T-helper 2 cell treated with Interferon-gamma antibody and Interleukin-4, amounts not matched to agents 5 μg/mL and 100 μg/mL, for 36 hours (primary cell): ENCODE data around the gene NTNG1.

ENCODE experiments used
- DNase-seq: peaks from one replicate; pipeline ENCODE4 v3.0.0; 2021; ENCODE audit warnings: low spot score
- H3K27ac Mint-ChIP-seq: one replicate; pipeline ENCODE4 v1.8.0; 2021; ENCODE audit warnings: mild to moderate bottlenecking, mixed read lengths
- H3K27me3 Mint-ChIP-seq: one replicate; pipeline ENCODE4 v1.8.0; 2021; ENCODE audit warnings: low read depth, mixed read lengths
- H3K36me3 Mint-ChIP-seq: one replicate; pipeline ENCODE4 v1.8.0; 2021; ENCODE audit warnings: low read depth, mixed read lengths
- H3K4me1 Mint-ChIP-seq: one replicate; pipeline ENCODE4 v1.8.0; 2021; ENCODE audit warnings: low read depth, mixed read lengths
- H3K4me3 Mint-ChIP-seq: one replicate; pipeline ENCODE4 v1.8.0; 2022; ENCODE audit warnings: mild to moderate bottlenecking, moderate library complexity, mixed read lengths
- H3K9me3 Mint-ChIP-seq: one replicate; pipeline ENCODE4 v1.8.0; 2021; ENCODE audit warnings: mixed read lengths

The NTNG1 gene

DNA sequence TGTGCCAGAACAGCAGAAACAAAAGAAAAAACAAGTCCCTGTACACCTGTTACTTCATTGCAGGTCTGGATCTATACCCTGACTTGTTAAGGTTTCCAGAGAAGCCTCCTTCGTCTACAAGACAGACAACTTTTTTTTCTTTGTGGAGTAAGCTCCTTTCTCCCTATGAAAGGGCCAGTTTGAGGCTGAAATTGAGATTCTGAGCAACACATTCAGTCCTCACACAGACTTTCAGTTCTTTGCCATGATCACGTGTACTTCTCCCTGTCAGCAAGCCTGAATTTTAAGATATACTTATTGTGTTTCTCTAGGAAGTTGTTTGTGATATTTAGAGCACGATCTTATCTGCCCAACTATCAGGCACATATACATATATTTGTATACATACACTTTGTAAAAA lies 374.0 kb downstream of the NTNG1 start:
- no peak for DNase-seq
- Mint-ChIP-seq H3K27ac (no peak overlapping the region), H3K4me1 (no peaks in the 10 kb centered on the region), H3K27me3 (no peaks in the 10 kb centered on the region), H3K4me3 (no peak overlapping the region), H3K36me3 (no peaks in the 10 kb centered on the region), H3K9me3 (peaks cover 3% of the 10 kb centered on the region)

- H3K4me3 Mint-ChIP-seq: no peak overlapping the region
- H3K9me3 Mint-ChIP-seq: no peaks in the 10 kb centered on the region
- no peaks in the 10 kb centered on the region for H3K36me3 Mint-ChIP-seq
- no peaks in the 10 kb centered on the region for H3K27me3 Mint-ChIP-seq
- no peak overlapping the region for H3K27ac Mint-ChIP-seq
- no peak for DNase-seq
- no peaks in the 10 kb centered on the region for H3K4me1 Mint-ChIP-seq
These were observed 374.9 kb downstream of the NTNG1 start for GRCh38 chr1:107515702-107516101.

DNA sequence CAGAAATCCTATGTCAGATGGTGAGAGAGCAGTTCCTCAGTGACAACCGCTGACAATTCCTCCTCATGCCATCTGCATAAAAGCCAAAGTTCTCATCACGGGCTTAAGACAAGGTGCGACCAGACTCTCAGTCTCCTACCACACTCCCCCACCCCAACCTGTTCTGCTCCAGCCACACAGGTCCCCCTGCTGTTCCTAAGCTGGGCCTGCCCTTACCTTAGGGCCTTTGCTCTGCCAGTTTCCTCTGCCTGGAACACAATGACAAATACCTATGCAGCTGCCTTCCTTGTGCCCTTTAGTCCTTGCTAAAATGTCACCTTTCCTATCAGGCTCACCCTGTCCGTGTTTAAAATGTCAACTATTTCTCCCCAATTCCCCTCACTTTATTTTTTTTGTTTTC lies 382.2 kb downstream of the NTNG1 start:
- Mint-ChIP-seq H3K27me3 (no peaks in the 10 kb centered on the region), H3K4me3 (no peak overlapping the region), H3K4me1 (no peaks in the 10 kb centered on the region), H3K9me3 (no peaks in the 10 kb centered on the region), H3K36me3 (no peaks in the 10 kb centered on the region), H3K27ac (no peak overlapping the region)
- no peak for DNase-seq

DNA sequence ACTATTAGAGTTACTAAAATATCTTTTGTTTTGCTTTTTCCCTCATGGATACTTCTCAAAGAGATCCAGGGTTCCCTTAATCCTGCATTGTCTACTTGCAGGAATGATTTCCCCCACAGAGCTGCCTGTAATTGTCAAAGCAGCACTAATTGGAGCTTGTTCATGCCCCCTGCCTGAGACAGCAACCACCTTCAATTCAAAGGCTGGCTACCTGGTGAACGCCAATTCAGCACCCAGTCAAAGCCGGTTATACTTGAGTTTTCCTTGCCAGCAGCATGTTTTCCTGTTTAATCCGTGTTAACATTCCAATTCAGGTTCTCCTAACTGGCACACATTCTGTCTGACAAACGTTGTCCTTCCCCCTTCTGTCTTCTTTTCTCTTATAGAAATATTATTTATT lies 382.9 kb downstream of the NTNG1 start:
- DNase-seq: no peak
- Mint-ChIP-seq H3K27me3 (peaks cover 2% of the 10 kb centered on the region), H3K27ac (no peak overlapping the region), H3K36me3 (no peaks in the 10 kb centered on the region), H3K4me3 (no peak overlapping the region), H3K4me1 (no peaks in the 10 kb centered on the region), H3K9me3 (no peaks in the 10 kb centered on the region)

GRCh38 chr1:107524301-107524700 lies 383.5 kb downstream of the NTNG1 start:
- H3K4me3 Mint-ChIP-seq: no peak overlapping the region
- H3K27ac Mint-ChIP-seq: no peak overlapping the region
- no peak for DNase-seq
- H3K9me3 Mint-ChIP-seq: no peaks in the 10 kb centered on the region
- H3K36me3 Mint-ChIP-seq: no peaks in the 10 kb centered on the region
- no peaks in the 10 kb centered on the region for H3K4me1 Mint-ChIP-seq
- H3K27me3 Mint-ChIP-seq: peaks cover 2% of the 10 kb centered on the region

DNA sequence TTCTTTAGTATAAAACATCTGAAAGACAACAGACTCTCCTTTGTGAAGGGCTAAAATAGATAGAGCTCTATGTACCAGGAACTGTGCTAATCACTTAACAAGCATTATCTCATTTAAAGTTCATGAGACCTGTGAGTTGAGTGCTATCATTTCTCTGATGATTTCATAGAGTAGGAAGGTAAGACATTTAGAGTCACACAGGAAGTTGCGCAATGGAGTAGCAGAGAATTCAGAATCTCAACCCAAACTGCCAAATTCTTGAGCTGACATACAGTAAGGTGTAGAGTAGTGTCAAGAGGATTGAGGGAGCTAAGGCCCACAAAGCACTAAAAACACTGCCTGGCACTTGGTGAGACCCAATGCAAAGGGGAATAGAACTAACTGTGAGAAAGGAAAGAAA lies 384.3 kb downstream of the NTNG1 start:
- H3K27ac Mint-ChIP-seq: no peak overlapping the region

DNA sequence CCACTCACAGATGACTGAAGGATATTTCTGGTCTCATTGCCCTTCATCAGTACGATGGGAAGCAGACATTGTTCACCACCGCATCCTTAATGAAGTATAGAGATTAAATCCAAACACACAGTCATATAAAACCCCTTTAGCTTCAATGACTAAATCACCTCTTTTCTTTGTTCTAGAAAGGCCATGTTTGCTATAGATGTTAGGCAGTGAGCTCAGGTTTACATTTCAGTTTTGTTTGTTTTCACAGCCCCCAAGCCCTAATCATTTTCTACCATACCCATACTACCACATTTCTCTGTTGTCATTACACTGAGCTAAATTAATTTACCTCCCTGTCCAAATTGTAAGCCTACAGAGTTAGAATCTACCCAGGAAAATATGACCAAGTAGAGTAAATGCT lies 385.1 kb downstream of the NTNG1 start:
- Mint-ChIP-seq H3K27ac (no peak overlapping the region), H3K9me3 (no peaks in the 10 kb centered on the region), H3K27me3 (peaks cover 2% of the 10 kb centered on the region), H3K36me3 (no peaks in the 10 kb centered on the region), H3K4me1 (no peaks in the 10 kb centered on the region), H3K4me3 (no peak overlapping the region)
- no peak for DNase-seq

More for the DNA sequence above, 384.3 kb downstream of the NTNG1 start:
- Mint-ChIP-seq H3K36me3 (no peaks in the 10 kb centered on the region), H3K4me3 (no peak overlapping the region), H3K4me1 (no peaks in the 10 kb centered on the region), H3K9me3 (no peaks in the 10 kb centered on the region), H3K27me3 (peaks cover 2% of the 10 kb centered on the region)
- DNase-seq: no peak

GRCh38 chr1:107526524-107527198 lies 385.8 kb downstream of the NTNG1 start:
- Mint-ChIP-seq H3K36me3 (no peaks in the 10 kb centered on the region), H3K27ac (no peak overlapping the region), H3K4me1 (no peaks in the 10 kb centered on the region), H3K4me3 (no peak overlapping the region), H3K27me3 (peaks cover 2% of the 10 kb centered on the region), H3K9me3 (no peaks in the 10 kb centered on the region)
- no peak for DNase-seq

DNA sequence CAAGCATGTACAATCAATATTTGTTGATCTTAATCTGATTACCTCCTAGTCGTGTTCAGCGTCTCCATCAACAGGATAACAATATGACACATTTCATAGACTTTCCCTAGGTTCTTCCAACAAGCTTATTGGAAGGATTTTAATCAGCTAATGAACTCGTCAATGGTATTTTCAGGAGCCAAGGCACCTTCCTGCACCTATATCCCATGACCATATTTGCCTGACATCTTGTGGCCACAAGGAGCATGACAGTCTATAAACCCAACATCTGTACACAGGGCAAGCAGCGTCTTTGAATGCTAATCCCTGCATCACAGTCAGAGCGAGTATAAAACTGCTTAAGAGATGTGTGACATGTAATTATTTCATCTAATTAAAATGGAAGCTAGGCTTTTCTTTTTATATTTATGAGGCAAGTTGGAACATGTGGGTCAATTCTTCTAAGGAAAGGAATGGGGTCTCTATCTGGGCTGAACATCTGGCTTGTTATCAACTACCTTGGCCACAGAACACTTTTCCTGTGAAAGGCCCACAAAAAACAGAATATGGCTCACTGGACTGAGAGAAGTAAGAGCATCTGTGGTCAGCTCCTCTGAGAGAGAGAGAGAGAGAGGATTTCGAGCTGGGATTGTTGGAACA lies 388.8 kb downstream of the NTNG1 start:
- H3K36me3 Mint-ChIP-seq: no peaks in the 10 kb centered on the region
- no peak overlapping the region for H3K27ac Mint-ChIP-seq
- H3K27me3 Mint-ChIP-seq: peaks cover 2% of the 10 kb centered on the region
- no peaks in the 10 kb centered on the region for H3K9me3 Mint-ChIP-seq
- DNase-seq: no peak
- no peaks in the 10 kb centered on the region for H3K4me1 Mint-ChIP-seq
- H3K4me3 Mint-ChIP-seq: no peak overlapping the region

- no peak for DNase-seq
- Mint-ChIP-seq H3K27me3 (peaks cover 2% of the 10 kb centered on the region), H3K4me1 (no peaks in the 10 kb centered on the region), H3K27ac (no peak overlapping the region), H3K9me3 (no peaks in the 10 kb centered on the region), H3K36me3 (no peaks in the 10 kb centered on the region), H3K4me3 (no peak overlapping the region)
These were observed 389.7 kb downstream of the NTNG1 start for GRCh38 chr1:107530543-107530942.

DNA sequence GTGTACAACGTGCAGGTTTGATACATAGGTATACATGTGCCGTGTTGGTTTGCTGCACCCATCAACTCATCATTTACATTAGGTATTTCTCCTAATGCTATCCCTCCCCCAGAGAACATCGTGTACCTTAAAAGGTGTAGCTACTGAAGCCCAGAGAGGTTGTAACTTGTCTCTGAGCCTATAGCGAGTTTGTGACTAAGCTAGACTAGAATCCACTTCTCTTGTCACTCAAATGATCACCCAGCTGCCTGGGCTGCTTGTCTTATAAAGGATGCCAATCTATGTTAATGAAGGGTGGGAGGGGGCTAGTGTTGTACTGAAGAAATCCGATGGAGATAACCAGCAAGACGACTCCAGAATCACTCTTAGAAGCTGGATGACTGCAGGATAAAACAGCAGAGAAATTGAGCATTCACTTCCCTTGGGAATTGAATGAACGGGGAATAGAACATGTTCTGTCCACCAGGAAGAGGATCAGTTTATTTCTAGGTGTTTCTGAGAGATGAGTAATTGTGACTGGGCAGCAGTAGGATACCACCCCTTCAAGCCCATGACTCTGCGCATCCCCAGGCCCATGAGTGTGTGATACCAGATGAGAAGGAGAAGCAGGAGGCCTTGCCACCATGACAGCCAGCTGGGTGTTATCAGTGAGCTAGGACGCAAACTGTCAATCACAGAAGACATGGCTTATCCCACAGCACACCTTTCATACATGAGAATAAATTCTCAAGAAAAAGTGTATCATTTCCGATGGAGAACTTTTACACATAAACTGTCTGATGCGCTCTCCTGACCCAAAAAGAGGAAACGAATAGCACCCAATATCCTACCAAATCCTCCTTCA lies 390.4 kb downstream of the NTNG1 start:
- no peaks in the 10 kb centered on the region for H3K36me3 Mint-ChIP-seq

DNA sequence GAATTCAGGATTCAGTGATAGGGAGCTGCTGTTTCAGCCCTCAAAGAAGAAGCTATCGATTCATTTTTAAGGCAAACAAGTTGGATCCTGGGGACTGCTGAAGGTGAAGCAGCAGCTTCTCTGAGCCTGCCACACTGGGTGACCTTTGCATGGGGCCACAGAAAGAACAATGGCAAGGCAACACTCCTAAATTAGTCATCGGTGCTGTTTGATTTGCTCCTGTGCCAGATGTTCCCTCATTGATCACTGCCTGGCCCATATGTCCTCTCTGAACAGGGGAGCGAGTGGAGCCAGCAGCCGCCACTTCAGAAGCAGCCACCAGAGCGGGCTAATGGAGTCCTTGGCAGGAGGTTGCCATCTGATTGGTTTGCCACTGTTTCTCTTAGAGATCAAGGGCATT lies 391.5 kb downstream of the NTNG1 start:
- Mint-ChIP-seq H3K27me3 (peaks cover 2% of the 10 kb centered on the region), H3K4me3 (no peak overlapping the region), H3K36me3 (no peaks in the 10 kb centered on the region), H3K27ac (no peak overlapping the region), H3K9me3 (no peaks in the 10 kb centered on the region), H3K4me1 (no peaks in the 10 kb centered on the region)
- DNase-seq: no peak

More for the DNA sequence above, 390.4 kb downstream of the NTNG1 start:
- no peak for DNase-seq
- Mint-ChIP-seq H3K4me1 (no peaks in the 10 kb centered on the region), H3K4me3 (no peak overlapping the region), H3K9me3 (no peaks in the 10 kb centered on the region), H3K27ac (no peak overlapping the region), H3K27me3 (peaks cover 2% of the 10 kb centered on the region)
